Left cardiac atrium (tissue), 4 donors: ENCODE data around the gene TXNDC11. TPM values are rescaled to one million over a fixed set of nuclear protein-coding genes. Genes with fewer than 3 reads are reported as not detected.
A peak's percentile ranks its signal among the peaks of the same experiment; 100 is the strongest.

Experiments used
- ATAC-seq, 2 donors: fragments of 200-7000 bp; cut with Tn5 transposase; one replicate each; pipeline ENCODE4 v1.9.1; 2020; ENCODE audit warnings: mild to moderate bottlenecking in 2 of 2, moderate library complexity in 2 of 2
- DNase-seq: peaks from one replicate; pipeline ENCODE4 v3.0.0-alpha.2; 2020
- intact Hi-C, 2 donors: fragments of 100-400 bp; cut with DNase I; formaldehyde crosslinking; loops; one replicate each; pipeline versions ENCODE4 v1.14.1 to v1.15.1; 2022 to 2023
- total RNA-seq, 2 donors: library from RNA; stranded (reverse); fragmentation: NEBNext Ultra II Directional; extraction: Animal tissue kit (Norgen Biotek cat#: 25700); gene quantifications; one replicate each; pipeline ENCODE4 v1.2.1, GENCODE V29; 2021
- donor health status: DM: no; HTN: yes; CAD: no.
- donor health status: DM: no; HTN: yes; CAD: no; lungs with severe emphysema.
- donor health status: DM: yes; HTN: yes; CAD: no.
- donor health status: Dilated cardiomyopathy.

The TXNDC11 gene
- total RNA-seq, 2 donors from 2014 or later, result 21.8 to 30.4 TPM

GRCh38 chr16:11642765-11643116 lies 99.9 kb downstream of the TXNDC11 start:
- ATAC-seq, result no peak
- no peak for DNase-seq

GRCh38 chr16:11640987-11641817 lies 101.5 kb downstream of the TXNDC11 start:
- intact Hi-C loops, result loop anchor here (5.0 to 10.0 kb wide), 3 partner anchors 106 to 234 kb away; no protein-coding TSS in a partner anchor
- DNase-seq (no peak), ATAC-seq (peak; percentile 45 to 58)

More at GRCh38 chr16:11642765-11643116, 99.9 kb downstream of the TXNDC11 start:
- intact Hi-C loops, result loop anchor here (5.0 to 10.0 kb wide), 3 partner anchors 108 to 235 kb away; no protein-coding TSS in a partner anchor

GRCh38 chr16:11639925-11640899 lies 102.4 kb downstream of the TXNDC11 start:
- intact Hi-C loops, result loop anchor here (5.0 to 10.0 kb wide), 3 partner anchors 105 to 233 kb away; no protein-coding TSS in a partner anchor
- peak; percentile 85 for DNase-seq
- peak; percentile 88 to 93 for ATAC-seq

- intact Hi-C loops, result no loop called here
- ATAC-seq (no peak), DNase-seq (no peak)
Measured at GRCh38 chr16:11639008-11639562, 103.6 kb downstream of the TXNDC11 start.

- DNase-seq (no peak), ATAC-seq (no peak)
- intact Hi-C loops, result no loop called here
Measured at GRCh38 chr16:11638140-11638539, 104.5 kb downstream of the TXNDC11 start.

GRCh38 chr16:11637320-11637719 lies 105.3 kb downstream of the TXNDC11 start:
- intact Hi-C loops, result no loop called here
- ATAC-seq (no peak), DNase-seq (no peak)

GRCh38 chr16:11636172-11636721 lies 106.4 kb downstream of the TXNDC11 start:
- no peak for ATAC-seq
- intact Hi-C loops, result no loop called here

GRCh38 chr16:11635679-11636171 lies 106.9 kb downstream of the TXNDC11 start:
- intact Hi-C loops, result no loop called here
- DNase-seq, result no peak
- ATAC-seq, result no peak

More at GRCh38 chr16:11636172-11636721, 106.4 kb downstream of the TXNDC11 start:
- no peak for DNase-seq

GRCh38 chr16:11635113-11635652 lies 107.5 kb downstream of the TXNDC11 start:
- intact Hi-C loops, result no loop called here
- DNase-seq (no peak), ATAC-seq (no peak)

GRCh38 chr16:11634312-11634711 lies 108.3 kb downstream of the TXNDC11 start:
- DNase-seq, result no peak
- intact Hi-C loops, result no loop called here
- no peak for ATAC-seq

GRCh38 chr16:11633113-11633512 lies 109.5 kb downstream of the TXNDC11 start:
- no peak for ATAC-seq
- DNase-seq, result no peak
- intact Hi-C loops, result no loop called here

- ATAC-seq (peak; percentile 72 to 79), DNase-seq (peak; percentile 78)
- intact Hi-C loops, result no loop called here
Measured at GRCh38 chr16:11632455-11632939, 110.2 kb downstream of the TXNDC11 start.

GRCh38 chr16:11631214-11631613 lies 111.4 kb downstream of the TXNDC11 start:
- DNase-seq (no peak), ATAC-seq (no peak)
- intact Hi-C loops, result no loop called here

- intact Hi-C loops, result no loop called here
- no peak for ATAC-seq
- DNase-seq, result no peak
Measured at GRCh38 chr16:11630768-11631056, 111.9 kb downstream of the TXNDC11 start.

- intact Hi-C loops, result no loop called here
- DNase-seq, result no peak
- ATAC-seq, result no peak
Measured at GRCh38 chr16:11630046-11630767, 112.5 kb downstream of the TXNDC11 start.
